ENCODE data around the gene TLE3.

The TLE3 gene

GRCh38 chr15:69999392-70000085 is 98.2 kb downstream of the TLE3 start:
- H3K4me1 ChIP-seq: no peaks in the 10 kb centered on the region; the same call in 1 of the 2 replicates
- no peak overlapping the region for H3K4me3 ChIP-seq (ENCODE audit: low read depth, low read length)
- no peak for DNase-seq
- TF ChIP-seq CTCF (IDR thresholded peaks at IDR 0.05; ENCODE audit: low read depth, low read length): no peak
- no peaks in the 10 kb centered on the region for H3K36me3 ChIP-seq
- no peaks in the 10 kb centered on the region for H3K9me3 ChIP-seq
- no peaks in the 10 kb centered on the region for H3K27me3 ChIP-seq

DNA sequence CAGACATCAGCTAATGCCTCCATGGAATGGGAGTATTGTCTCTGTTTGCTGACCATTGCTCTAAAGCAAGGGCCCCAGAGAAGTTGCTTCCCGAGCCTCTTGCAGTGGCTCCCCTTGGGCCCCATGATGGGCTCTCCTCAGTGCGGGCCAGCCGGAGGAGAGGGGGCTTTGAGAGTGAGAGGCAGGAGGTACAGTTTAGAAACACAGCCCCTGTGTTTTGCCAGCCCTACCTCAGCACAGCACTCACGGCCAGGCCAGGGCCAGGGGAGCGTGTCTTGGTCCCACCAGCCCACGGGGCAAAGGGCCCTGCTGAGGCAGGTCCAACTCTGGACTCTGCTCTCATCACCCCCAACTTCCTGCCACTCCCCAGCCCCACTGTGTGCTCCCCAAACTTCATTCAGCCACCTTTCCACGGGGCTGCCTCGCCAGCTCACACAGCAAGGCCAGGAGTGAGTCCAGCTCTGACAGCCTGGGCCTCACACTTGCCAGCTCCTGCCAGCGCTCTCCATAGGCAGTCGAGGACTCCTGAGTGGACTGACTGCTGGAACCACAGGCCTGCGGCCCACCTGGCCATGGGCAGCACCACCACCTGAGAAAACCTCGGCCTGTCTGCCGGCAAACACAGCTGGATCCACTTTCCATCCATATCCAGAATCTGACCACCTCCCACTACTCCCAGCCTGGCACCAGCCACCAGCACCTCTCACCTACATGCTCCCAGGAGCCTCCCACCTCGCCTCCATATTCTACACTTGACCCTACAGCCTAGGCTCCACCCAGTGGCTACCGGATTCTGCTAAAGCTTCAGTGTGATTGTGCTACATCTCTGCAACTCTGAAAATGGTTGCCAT is 99.0 kb downstream of the TLE3 start:
- Histone ChIP-seq H3K27me3 (no peaks in the 10 kb centered on the region), H3K4me3 (ENCODE audit: low read depth, low read length) (no peak overlapping the region), H3K9me3 (no peaks in the 10 kb centered on the region), H3K4me1 (no peaks in the 10 kb centered on the region; the same call in 1 of the 2 replicates), H3K36me3 (no peaks in the 10 kb centered on the region)
- TF ChIP-seq CTCF (IDR thresholded peaks at IDR 0.05; ENCODE audit: low read depth, low read length): no peak
- no peak for DNase-seq

GRCh38 chr15:69997813-69998212 is 99.9 kb downstream of the TLE3 start:
- no peaks in the 10 kb centered on the region for H3K27me3 ChIP-seq
- no peaks in the 10 kb centered on the region; the same call in 1 of the 2 replicates for H3K4me1 ChIP-seq
- DNase-seq: peak; percentile 76
- no peak overlapping the region for H3K4me3 ChIP-seq (ENCODE audit: low read depth, low read length)
- H3K9me3 ChIP-seq: no peaks in the 10 kb centered on the region
- H3K36me3 ChIP-seq: no peaks in the 10 kb centered on the region
- TF ChIP-seq CTCF (IDR thresholded peaks at IDR 0.05; ENCODE audit: low read depth, low read length): no peak
